ENCODE measurements around the gene TPRG1.

- TF ChIP-seq CTCF (IDR thresholded peaks at IDR 0.05; ENCODE audit: low read depth, low read length, missing input control) (no peak), REST (IDR thresholded peaks at IDR 0.05) (no peak), HNF4G (IDR thresholded peaks at IDR 0.05) (no peak), YY1 (IDR thresholded peaks at IDR 0.05) (no peak), MAX (IDR thresholded peaks at IDR 0.05) (no peak), TAF1 (conservative IDR thresholded peaks at IDR 0.05) (no peak), JUND (IDR thresholded peaks at IDR 0.05) (no peak), ATF3 (IDR thresholded peaks at IDR 0.05) (no peak), SP1 (IDR thresholded peaks at IDR 0.05) (no peak), GABPA (IDR thresholded peaks at IDR 0.05 in 1 of 2, conservative IDR thresholded peaks at IDR 0.05 in 1 of 2) (no peak), ZBTB33 (IDR thresholded peaks at IDR 0.05) (no peak), HNF4A (conservative IDR thresholded peaks at IDR 0.05) (no peak), EGR1 (IDR thresholded peaks at IDR 0.05; ENCODE audit: low read depth in 2 of 2) (no peak), RXRA (IDR thresholded peaks at IDR 0.05) (no peak)
Observed at GRCh38 chr3:189298469-189299375, 127.0 kb downstream of the TPRG1 start.

Data from liver (tissue), 3 donors.